Measurements from ENCODE around the gene CACNB2.

The CACNB2 gene

GRCh38 chr10:18334116-18334867 is 194.1 kb downstream of the CACNB2 start:
- DNase-seq (ENCODE audit: low read depth in 2 of 2), result no peak

- DNase-seq (ENCODE audit: low read depth in 2 of 2), result no peak
These were observed 200.3 kb downstream of the CACNB2 start for GRCh38 chr10:18340496-18341051.

GRCh38 chr10:18341055-18341454 is 200.8 kb downstream of the CACNB2 start:
- DNase-seq (ENCODE audit: low read depth in 2 of 2), result no peak

GRCh38 chr10:18343573-18343972 is 203.3 kb downstream of the CACNB2 start:
- no peak for DNase-seq (ENCODE audit: low read depth in 2 of 2)

GRCh38 chr10:18345308-18345707 is 205.1 kb downstream of the CACNB2 start:
- no peak for DNase-seq (ENCODE audit: low read depth in 2 of 2)

- no peak for DNase-seq (ENCODE audit: low read depth in 2 of 2)
These were observed 210.1 kb downstream of the CACNB2 start for GRCh38 chr10:18350340-18350739.

GRCh38 chr10:18351421-18351820 is 211.2 kb downstream of the CACNB2 start:
- DNase-seq (ENCODE audit: low read depth in 2 of 2), result no peak

- no peak for DNase-seq (ENCODE audit: low read depth in 2 of 2)
These were observed 212.0 kb downstream of the CACNB2 start for GRCh38 chr10:18352175-18352574.

GRCh38 chr10:18359812-18360211 is 219.6 kb downstream of the CACNB2 start:
- DNase-seq (ENCODE audit: low read depth in 2 of 2), result no peak

GRCh38 chr10:18362892-18363291 is 222.7 kb downstream of the CACNB2 start:
- DNase-seq (ENCODE audit: low read depth in 2 of 2), result no peak

- no peak for DNase-seq (ENCODE audit: low read depth in 2 of 2)
These were observed 225.0 kb downstream of the CACNB2 start for GRCh38 chr10:18364987-18365775.

GRCh38 chr10:18367840-18368239 is 227.6 kb downstream of the CACNB2 start:
- DNase-seq (ENCODE audit: low read depth in 2 of 2), result no peak

GRCh38 chr10:18368273-18368672 is 228.0 kb downstream of the CACNB2 start:
- no peak for DNase-seq (ENCODE audit: low read depth in 2 of 2)

- no peak for DNase-seq (ENCODE audit: low read depth in 2 of 2)
These were observed 228.5 kb downstream of the CACNB2 start for GRCh38 chr10:18368682-18369081.

GRCh38 chr10:18369859-18370473 is 229.7 kb downstream of the CACNB2 start:
- DNase-seq (ENCODE audit: low read depth in 2 of 2), result no peak

GRCh38 chr10:18376650-18377049 is 236.4 kb downstream of the CACNB2 start:
- DNase-seq (ENCODE audit: low read depth in 2 of 2), result no peak

GRCh38 chr10:18377898-18378297 is 237.7 kb downstream of the CACNB2 start:
- DNase-seq (ENCODE audit: low read depth in 2 of 2), result no peak

- no peak for DNase-seq (ENCODE audit: low read depth in 2 of 2)
These were observed 238.5 kb downstream of the CACNB2 start for GRCh38 chr10:18378766-18379165.

- no peak for DNase-seq (ENCODE audit: low read depth in 2 of 2)
These were observed 241.5 kb downstream of the CACNB2 start for GRCh38 chr10:18381679-18382078.

GRCh38 chr10:18397906-18398305 is 257.7 kb downstream of the CACNB2 start:
- no peak for DNase-seq (ENCODE audit: low read depth in 2 of 2)

- DNase-seq (ENCODE audit: low read depth in 2 of 2), result no peak
These were observed 258.9 kb downstream of the CACNB2 start for GRCh38 chr10:18399158-18399557.

GRCh38 chr10:18400201-18400905 is 260.1 kb downstream of the CACNB2 start:
- no peak for DNase-seq (ENCODE audit: low read depth in 2 of 2)
